ENCODE data around the gene MAPK9. TPM values are rescaled to one million over a fixed set of nuclear protein-coding genes. Genes with fewer than 3 reads are reported as not detected.
A peak's percentile ranks its signal among the peaks of the same experiment; 100 is the strongest.

The MAPK9 gene
- total RNA-seq, 1 donor from 2014 or later = 31.8 TPM

DNA sequence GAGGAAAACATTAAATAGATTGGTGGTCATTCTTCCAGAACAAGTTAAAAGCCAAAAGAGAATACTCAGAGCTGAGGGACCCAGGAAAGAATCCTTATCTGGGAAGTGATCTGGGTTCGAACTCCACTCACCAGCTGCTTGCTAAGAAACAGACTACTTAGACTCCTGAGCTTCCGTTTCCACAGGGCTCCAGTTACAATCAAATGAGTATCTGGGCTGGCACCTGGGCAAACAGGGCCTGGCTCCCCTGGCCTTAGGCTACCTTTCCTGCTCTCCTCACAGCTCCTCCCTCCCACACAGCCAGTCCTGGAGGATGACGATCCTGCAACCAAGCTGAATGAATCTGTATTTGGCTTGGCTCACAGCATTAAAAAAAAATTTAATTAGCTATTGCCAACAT, 2.5 kb downstream of the MAPK9 start:
- no peak overlapping the region for H3K4me3 Mint-ChIP-seq (ENCODE audit: unreplicated experiment)
- TF ChIP-seq, protein P1, sequence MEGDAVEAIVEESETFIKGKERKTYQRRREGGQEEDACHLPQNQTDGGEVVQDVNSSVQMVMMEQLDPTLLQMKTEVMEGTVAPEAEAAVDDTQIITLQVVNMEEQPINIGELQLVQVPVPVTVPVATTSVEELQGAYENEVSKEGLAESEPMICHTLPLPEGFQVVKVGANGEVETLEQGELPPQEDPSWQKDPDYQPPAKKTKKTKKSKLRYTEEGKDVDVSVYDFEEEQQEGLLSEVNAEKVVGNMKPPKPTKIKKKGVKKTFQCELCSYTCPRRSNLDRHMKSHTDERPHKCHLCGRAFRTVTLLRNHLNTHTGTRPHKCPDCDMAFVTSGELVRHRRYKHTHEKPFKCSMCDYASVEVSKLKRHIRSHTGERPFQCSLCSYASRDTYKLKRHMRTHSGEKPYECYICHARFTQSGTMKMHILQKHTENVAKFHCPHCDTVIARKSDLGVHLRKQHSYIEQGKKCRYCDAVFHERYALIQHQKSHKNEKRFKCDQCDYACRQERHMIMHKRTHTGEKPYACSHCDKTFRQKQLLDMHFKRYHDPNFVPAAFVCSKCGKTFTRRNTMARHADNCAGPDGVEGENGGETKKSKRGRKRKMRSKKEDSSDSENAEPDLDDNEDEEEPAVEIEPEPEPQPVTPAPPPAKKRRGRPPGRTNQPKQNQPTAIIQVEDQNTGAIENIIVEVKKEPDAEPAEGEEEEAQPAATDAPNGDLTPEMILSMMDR (IDR thresholded peaks at IDR 0.05) = no peak
- H3K36me3 Mint-ChIP-seq (ENCODE audit: unreplicated experiment) = peaks cover 4% of the 10 kb centered on the region
- H3K9me3 Mint-ChIP-seq (ENCODE audit: unreplicated experiment) = no peaks in the 10 kb centered on the region
- DNase-seq (ENCODE audit: extremely low spot score, unreplicated experiment) = peak; percentile 21
- no peak overlapping the region for H3K27ac Mint-ChIP-seq (ENCODE audit: unreplicated experiment)
- peaks cover 28% of the 10 kb centered on the region for H3K4me1 Mint-ChIP-seq (ENCODE audit: unreplicated experiment)
- no peaks in the 10 kb centered on the region for H3K27me3 Mint-ChIP-seq (ENCODE audit: unreplicated experiment)

DNA sequence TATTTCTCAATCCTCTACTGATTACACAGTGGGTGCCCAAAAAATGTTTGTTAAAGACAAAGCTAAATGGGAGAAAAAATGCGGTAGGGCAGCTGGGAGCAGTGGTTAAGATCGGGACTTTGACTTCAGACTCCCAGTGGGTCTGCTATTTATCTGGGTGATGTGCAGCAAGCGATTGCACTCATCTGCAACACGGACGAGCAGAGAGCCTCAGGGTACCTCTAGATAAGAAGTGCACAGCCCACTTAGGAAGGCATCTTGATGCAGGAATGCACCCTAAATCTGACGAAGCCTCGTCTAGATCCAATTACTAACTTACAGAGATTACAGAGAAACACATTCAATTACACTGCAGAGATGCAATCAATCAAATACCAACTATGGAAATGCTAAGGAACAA, 4.0 kb downstream of the MAPK9 start:
- TF ChIP-seq, protein P1 (IDR thresholded peaks at IDR 0.05) = no peak
- no peak overlapping the region for H3K4me3 Mint-ChIP-seq (ENCODE audit: unreplicated experiment)
- no peak overlapping the region for H3K27ac Mint-ChIP-seq (ENCODE audit: unreplicated experiment)
- peaks cover 24% of the 10 kb centered on the region for H3K4me1 Mint-ChIP-seq (ENCODE audit: unreplicated experiment)
- peak; percentile 34 for DNase-seq (ENCODE audit: extremely low spot score, unreplicated experiment)
- H3K27me3 Mint-ChIP-seq (ENCODE audit: unreplicated experiment) = no peaks in the 10 kb centered on the region
- peaks cover 8% of the 10 kb centered on the region for H3K36me3 Mint-ChIP-seq (ENCODE audit: unreplicated experiment)
- no peaks in the 10 kb centered on the region for H3K9me3 Mint-ChIP-seq (ENCODE audit: unreplicated experiment)

DNA sequence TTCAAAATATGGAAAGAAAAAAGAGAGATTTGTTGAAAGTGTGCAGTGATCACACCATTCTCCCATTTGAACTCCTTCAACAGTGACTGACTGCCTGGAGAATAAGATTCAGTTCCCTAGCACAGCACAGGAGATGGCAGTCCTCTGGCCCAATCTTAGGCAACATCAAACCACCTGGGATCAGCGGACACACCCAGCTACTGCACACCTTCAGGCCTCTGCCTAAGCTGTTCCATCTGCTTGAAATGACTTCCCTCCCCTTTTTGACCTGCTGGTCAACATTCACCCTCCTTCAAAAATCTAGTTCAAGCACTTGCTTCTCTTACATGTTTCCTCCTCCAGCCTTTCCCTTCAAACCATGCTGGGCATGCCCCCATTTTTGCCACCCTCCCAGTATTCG, 4.5 kb downstream of the MAPK9 start:
- H3K27ac Mint-ChIP-seq (ENCODE audit: unreplicated experiment) = no peak overlapping the region
- peak; percentile 13 for DNase-seq (ENCODE audit: extremely low spot score, unreplicated experiment)
- no peaks in the 10 kb centered on the region for H3K27me3 Mint-ChIP-seq (ENCODE audit: unreplicated experiment)
- no peak overlapping the region for H3K4me3 Mint-ChIP-seq (ENCODE audit: unreplicated experiment)
- peaks cover 11% of the 10 kb centered on the region for H3K36me3 Mint-ChIP-seq (ENCODE audit: unreplicated experiment)
- H3K4me1 Mint-ChIP-seq (ENCODE audit: unreplicated experiment) = peaks cover 21% of the 10 kb centered on the region
- H3K9me3 Mint-ChIP-seq (ENCODE audit: unreplicated experiment) = no peaks in the 10 kb centered on the region
- TF ChIP-seq, protein P1 (IDR thresholded peaks at IDR 0.05) = no peak

DNA sequence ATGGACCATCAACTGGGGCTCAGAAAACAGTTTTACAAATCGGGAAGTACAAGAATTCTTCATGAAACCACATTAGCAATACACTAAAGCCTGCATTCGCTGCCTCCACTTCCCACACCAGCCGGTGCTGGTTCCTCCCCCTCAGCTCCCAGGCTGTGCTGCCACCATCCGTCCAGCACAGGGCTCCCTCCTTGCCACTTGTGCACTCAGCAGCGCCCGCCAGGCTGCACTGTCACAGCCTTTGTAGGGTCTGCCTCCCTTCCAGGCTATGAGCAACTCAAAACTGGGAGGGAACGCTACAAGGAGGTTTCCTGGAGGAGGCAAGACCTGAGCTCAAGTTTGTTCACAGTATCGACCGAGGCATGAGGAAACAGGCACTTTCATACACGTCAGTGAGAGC, 7.7 kb downstream of the MAPK9 start:
- Mint-ChIP-seq H3K27me3 (ENCODE audit: unreplicated experiment) (no peaks in the 10 kb centered on the region), H3K36me3 (ENCODE audit: unreplicated experiment) (peaks cover 22% of the 10 kb centered on the region), H3K27ac (ENCODE audit: unreplicated experiment) (no peak overlapping the region), H3K4me1 (ENCODE audit: unreplicated experiment) (peaks cover 6% of the 10 kb centered on the region), H3K9me3 (ENCODE audit: unreplicated experiment) (peaks cover 6% of the 10 kb centered on the region), H3K4me3 (ENCODE audit: unreplicated experiment) (no peak overlapping the region)
- DNase-seq (ENCODE audit: extremely low spot score, unreplicated experiment) = no peak
- TF ChIP-seq, protein P1 (IDR thresholded peaks at IDR 0.05) = no peak

DNA sequence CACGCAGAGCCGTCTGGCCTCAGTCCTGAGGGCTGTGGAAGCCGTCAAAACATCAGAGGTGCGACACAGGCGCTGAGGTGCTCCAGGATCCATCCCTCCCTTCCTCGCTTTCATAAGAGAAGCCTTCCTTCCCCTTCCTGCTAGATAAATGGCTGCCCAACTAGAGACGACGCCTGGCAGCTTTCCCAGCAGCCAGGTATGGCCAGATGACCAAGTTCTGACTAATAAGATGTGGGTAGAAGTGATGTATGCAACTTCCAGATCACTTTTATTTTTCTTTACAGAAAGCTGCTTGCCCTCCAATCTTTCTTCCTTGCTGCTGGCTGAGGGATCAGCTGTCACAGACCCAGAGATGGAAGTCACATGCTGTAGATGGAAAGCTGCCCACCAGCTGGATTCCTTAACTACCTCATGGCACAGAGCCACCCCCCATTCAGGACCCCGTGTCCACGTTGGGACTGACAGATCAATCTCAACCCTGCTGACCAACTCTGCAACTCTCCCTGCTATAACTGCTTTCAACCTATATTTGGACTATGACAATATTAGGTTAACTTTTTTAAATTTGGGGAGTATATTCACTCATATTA, 8.8 kb downstream of the MAPK9 start:
- Mint-ChIP-seq H3K9me3 (ENCODE audit: unreplicated experiment) (peaks cover 6% of the 10 kb centered on the region), H3K27me3 (ENCODE audit: unreplicated experiment) (no peaks in the 10 kb centered on the region), H3K36me3 (ENCODE audit: unreplicated experiment) (peaks cover 28% of the 10 kb centered on the region), H3K4me3 (ENCODE audit: unreplicated experiment) (no peak overlapping the region), H3K4me1 (ENCODE audit: unreplicated experiment) (peaks cover 6% of the 10 kb centered on the region), H3K27ac (ENCODE audit: unreplicated experiment) (no peak overlapping the region)
- DNase-seq (ENCODE audit: extremely low spot score, unreplicated experiment) = no peak
- TF ChIP-seq, protein P1 (IDR thresholded peaks at IDR 0.05) = no peak
